Progenitor cell of endocrine pancreas (in vitro differentiated cells): ENCODE measurements around the gene GLIS1. TPM values are rescaled to one million over a fixed set of nuclear protein-coding genes. Genes with fewer than 3 reads are reported as not detected.

Source experiments
- DNase-seq: peaks from one replicate; pipeline ENCODE4 v3.0.0; 2021; ENCODE audit warnings: low spot score; ENCODE audit not compliant: unreplicated experiment
- H3K27ac Mint-ChIP-seq: 2 replicates; pipeline ENCODE4 v1.8.0; 2021; ENCODE audit warnings: mild to moderate bottlenecking, moderate library complexity, mixed read lengths
- H3K27me3 Mint-ChIP-seq: 2 replicates; pipeline ENCODE4 v1.8.0; 2021; ENCODE audit warnings: mixed read lengths
- H3K36me3 Mint-ChIP-seq: 2 replicates; pipeline ENCODE4 v1.8.0; 2022; ENCODE audit warnings: mixed read lengths; ENCODE audit not compliant: insufficient read depth
- H3K4me1 Mint-ChIP-seq: 2 replicates; pipeline ENCODE4 v1.8.0; 2021; ENCODE audit warnings: low read depth, mixed read lengths
- H3K4me3 Mint-ChIP-seq: 2 replicates; pipeline ENCODE4 v1.8.0; 2021; ENCODE audit warnings: low read depth, mild to moderate bottlenecking, moderate library complexity, mixed read lengths
- H3K9me3 Mint-ChIP-seq: 2 replicates; pipeline ENCODE4 v1.8.0; 2021; ENCODE audit warnings: low read depth, mixed read lengths
- total RNA-seq: library from RNA; stranded (reverse); gene quantifications from 2 replicates; pipeline ENCODE4 v1.2.1, GENCODE V29; 2021
- TF ChIP-seq, protein P1 (sequence below): fragments of 200-600 bp; sonication (generic); IDR thresholded peaks from one replicate; pipeline ENCODE4 v1.5.0; 2021; ENCODE audit warnings: antibody characterized with exemption, mild to moderate bottlenecking; ENCODE audit not compliant: unreplicated experiment

The GLIS1 gene
- total RNA-seq, 1 donor from 2014 or later: not detected

- TF ChIP-seq, protein P1, sequence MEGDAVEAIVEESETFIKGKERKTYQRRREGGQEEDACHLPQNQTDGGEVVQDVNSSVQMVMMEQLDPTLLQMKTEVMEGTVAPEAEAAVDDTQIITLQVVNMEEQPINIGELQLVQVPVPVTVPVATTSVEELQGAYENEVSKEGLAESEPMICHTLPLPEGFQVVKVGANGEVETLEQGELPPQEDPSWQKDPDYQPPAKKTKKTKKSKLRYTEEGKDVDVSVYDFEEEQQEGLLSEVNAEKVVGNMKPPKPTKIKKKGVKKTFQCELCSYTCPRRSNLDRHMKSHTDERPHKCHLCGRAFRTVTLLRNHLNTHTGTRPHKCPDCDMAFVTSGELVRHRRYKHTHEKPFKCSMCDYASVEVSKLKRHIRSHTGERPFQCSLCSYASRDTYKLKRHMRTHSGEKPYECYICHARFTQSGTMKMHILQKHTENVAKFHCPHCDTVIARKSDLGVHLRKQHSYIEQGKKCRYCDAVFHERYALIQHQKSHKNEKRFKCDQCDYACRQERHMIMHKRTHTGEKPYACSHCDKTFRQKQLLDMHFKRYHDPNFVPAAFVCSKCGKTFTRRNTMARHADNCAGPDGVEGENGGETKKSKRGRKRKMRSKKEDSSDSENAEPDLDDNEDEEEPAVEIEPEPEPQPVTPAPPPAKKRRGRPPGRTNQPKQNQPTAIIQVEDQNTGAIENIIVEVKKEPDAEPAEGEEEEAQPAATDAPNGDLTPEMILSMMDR: no peak
- Mint-ChIP-seq H3K4me3 (no peak overlapping the region), H3K27me3 (peaks cover 8% of the 10 kb centered on the region), H3K36me3 (no peaks in the 10 kb centered on the region), H3K9me3 (no peaks in the 10 kb centered on the region), H3K27ac (no peak overlapping the region), H3K4me1 (no peaks in the 10 kb centered on the region)
- no peak for DNase-seq
Measured at GRCh38 chr1:53640701-53641075, 98.3 kb downstream of the GLIS1 start.

- Mint-ChIP-seq H3K27ac (no peak overlapping the region), H3K36me3 (no peaks in the 10 kb centered on the region), H3K4me1 (no peaks in the 10 kb centered on the region), H3K9me3 (no peaks in the 10 kb centered on the region), H3K27me3 (peaks cover 8% of the 10 kb centered on the region), H3K4me3 (no peak overlapping the region)
- TF ChIP-seq, protein P1: no peak
- no peak for DNase-seq
Measured at GRCh38 chr1:53639996-53640700, 98.8 kb downstream of the GLIS1 start.

- peaks cover 8% of the 10 kb centered on the region for H3K27me3 Mint-ChIP-seq
- H3K4me3 Mint-ChIP-seq: no peak overlapping the region
- H3K36me3 Mint-ChIP-seq: no peaks in the 10 kb centered on the region
- no peaks in the 10 kb centered on the region for H3K4me1 Mint-ChIP-seq
- DNase-seq: no peak
- no peak overlapping the region for H3K27ac Mint-ChIP-seq
- TF ChIP-seq, protein P1: no peak
- no peaks in the 10 kb centered on the region for H3K9me3 Mint-ChIP-seq
Measured at GRCh38 chr1:53639251-53639763, 99.7 kb downstream of the GLIS1 start.

GRCh38 chr1:53638360-53639035, 100.5 kb downstream of the GLIS1 start:
- DNase-seq: no peak
- Mint-ChIP-seq H3K36me3 (no peaks in the 10 kb centered on the region), H3K4me3 (no peak overlapping the region), H3K27me3 (peaks cover 8% of the 10 kb centered on the region), H3K27ac (no peak overlapping the region), H3K9me3 (no peaks in the 10 kb centered on the region), H3K4me1 (no peaks in the 10 kb centered on the region)
- TF ChIP-seq, protein P1: no peak

GRCh38 chr1:53637511-53638359, 101.2 kb downstream of the GLIS1 start:
- no peaks in the 10 kb centered on the region for H3K36me3 Mint-ChIP-seq
- no peaks in the 10 kb centered on the region for H3K9me3 Mint-ChIP-seq
- no peak for DNase-seq
- H3K4me1 Mint-ChIP-seq: no peaks in the 10 kb centered on the region
- no peak overlapping the region for H3K4me3 Mint-ChIP-seq
- TF ChIP-seq, protein P1: no peak
- peaks cover 6% of the 10 kb centered on the region for H3K27me3 Mint-ChIP-seq
- no peak overlapping the region for H3K27ac Mint-ChIP-seq
